BLaER1 (cell line): ENCODE measurements around the gene IL17REL.

Source experiments
- H3K27ac ChIP-seq: shearing (Covaris generic); formaldehyde crosslinking; 2 replicates; pipeline ENCODE4 v1.8.1; 2022
- H3K27me3 ChIP-seq: shearing (Covaris generic); formaldehyde crosslinking; 2 replicates; pipeline ENCODE4 v1.8.1; 2022
- H3K36me3 ChIP-seq: shearing (Covaris generic); formaldehyde crosslinking; 2 replicates; pipeline ENCODE4 v1.8.1; 2022
- H3K4me1 ChIP-seq: shearing (Covaris generic); formaldehyde crosslinking; 2 replicates; pipeline ENCODE4 v1.8.1; 2022
- H3K4me2 ChIP-seq: shearing (Covaris generic); formaldehyde crosslinking; 2 replicates; pipeline ENCODE4 v1.8.1; 2022
- H3K4me3 ChIP-seq: shearing (Covaris generic); formaldehyde crosslinking; 2 replicates; pipeline ENCODE4 v1.8.1; 2022
- H3K9ac ChIP-seq: shearing (Covaris generic); formaldehyde crosslinking; 2 replicates; pipeline ENCODE4 v1.8.1; 2022
- H3K9me3 ChIP-seq: shearing (Covaris generic); formaldehyde crosslinking; 2 replicates; pipeline ENCODE4 v1.8.1; 2022
- H4K20me1 ChIP-seq: shearing (Covaris generic); formaldehyde crosslinking; 2 replicates; pipeline ENCODE4 v1.8.1; 2022
- Cebpa-rat ChIP-seq: shearing (Covaris generic); IDR thresholded peaks from 2 replicates; pipeline ENCODE4 v1.8.1; 2022

The IL17REL gene

DNA sequence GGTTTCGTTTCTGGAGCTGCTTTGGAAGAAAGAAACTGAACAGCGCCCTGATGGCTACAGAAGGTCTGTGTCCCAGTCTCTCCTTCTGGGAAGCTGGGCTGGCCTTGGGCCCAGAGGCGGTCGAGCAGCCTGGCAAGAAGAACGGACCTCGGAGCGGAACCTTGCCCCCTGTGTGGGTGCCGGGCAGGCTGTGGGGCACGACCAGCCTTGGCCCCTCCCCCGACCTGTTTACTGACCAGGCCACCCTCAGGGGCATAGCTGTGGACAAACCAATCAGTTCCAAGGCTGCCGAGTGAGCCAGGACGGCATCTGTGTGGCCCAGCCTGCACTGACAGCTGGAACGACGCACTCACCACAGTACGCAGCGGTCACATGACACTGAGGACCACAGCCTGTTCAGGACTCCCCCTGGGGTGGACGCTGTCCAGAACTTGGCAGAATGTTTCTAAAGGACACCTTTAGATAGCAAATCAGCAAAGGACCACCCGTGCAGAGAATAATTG is 44.8 kb downstream of the IL17REL start:
- TF ChIP-seq Cebpa-rat: no peak
- Histone ChIP-seq H3K36me3 (peaks cover 23% of the 10 kb centered on the region), H3K27me3 (peaks cover 21% of the 10 kb centered on the region), H3K4me3 (peak overlapping the region; percentile 31; the same call in 1 of the 2 replicates), H4K20me1 (peaks cover 89% of the 10 kb centered on the region), H3K4me2 (peak overlapping the region; percentile 100), H3K4me1 (peaks cover 81% of the 10 kb centered on the region), H3K27ac (peak overlapping the region; percentile 53; the same call in 1 of the 2 replicates), H3K9ac (no peak overlapping the region), H3K9me3 (no peaks in the 10 kb centered on the region)

DNA sequence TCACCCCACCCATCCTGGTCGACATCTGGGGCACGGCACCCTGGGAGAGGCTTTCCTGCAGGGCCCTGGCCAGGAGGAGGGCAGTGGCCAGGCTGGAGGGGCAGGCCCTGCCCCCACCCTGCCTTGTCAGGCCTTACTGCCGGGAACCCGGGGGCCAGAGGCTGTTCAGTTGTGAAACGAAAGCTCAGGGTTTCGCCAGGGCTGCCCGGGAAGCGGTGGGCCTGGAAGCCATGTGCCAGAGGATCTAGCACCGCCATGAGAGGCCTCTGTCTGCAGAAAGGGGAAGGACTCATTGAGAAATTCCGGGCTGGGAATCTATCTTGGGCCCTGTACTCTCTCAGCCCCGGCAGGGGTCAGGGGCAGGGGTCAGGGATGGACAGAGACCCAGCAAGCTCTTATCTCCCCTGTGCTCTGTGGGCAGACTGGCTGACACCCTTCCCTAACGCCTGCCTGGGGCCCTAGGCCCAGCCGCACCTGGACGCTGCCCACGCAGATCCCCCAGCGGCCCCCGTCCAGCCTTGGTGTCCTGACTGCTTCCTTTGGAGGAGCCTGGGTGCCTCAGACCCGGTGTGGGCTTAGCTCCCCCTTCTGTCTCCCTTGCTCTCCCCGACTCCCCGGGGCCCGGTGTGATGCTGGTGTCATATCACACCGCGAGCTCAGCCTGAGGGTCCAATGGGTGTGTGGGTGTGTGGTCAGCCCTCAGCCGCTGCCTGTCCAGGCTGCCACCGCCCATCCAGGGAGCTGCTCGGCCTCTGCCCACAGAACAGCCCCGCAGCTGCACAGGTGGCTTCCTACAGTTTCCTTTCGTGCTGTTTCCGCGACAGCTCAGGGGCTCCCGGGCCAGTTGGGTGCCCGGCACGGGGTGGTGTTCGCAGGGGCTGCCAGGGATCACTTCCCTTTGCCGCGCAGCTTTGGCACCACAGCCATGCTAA is 45.5 kb downstream of the IL17REL start:
- Histone ChIP-seq H3K4me2 (peak overlapping the region; percentile 100), H3K9me3 (no peaks in the 10 kb centered on the region), H3K4me3 (peak overlapping the region; percentile 31; the same call in 1 of the 2 replicates), H3K27me3 (peaks cover 14% of the 10 kb centered on the region), H3K9ac (peak overlapping the region; percentile 63; the same call in 1 of the 2 replicates), H3K4me1 (peaks cover 82% of the 10 kb centered on the region), H3K36me3 (peaks cover 28% of the 10 kb centered on the region), H4K20me1 (peaks cover 94% of the 10 kb centered on the region), H3K27ac (peak overlapping the region; percentile 53)
- no peak for TF ChIP-seq Cebpa-rat

GRCh38 chr22:49966041-49966773 is 46.4 kb downstream of the IL17REL start:
- TF ChIP-seq Cebpa-rat: no peak
- Histone ChIP-seq H3K9me3 (no peaks in the 10 kb centered on the region), H4K20me1 (peaks cover 94% of the 10 kb centered on the region), H3K27me3 (peaks cover 6% of the 10 kb centered on the region; the same call in 1 of the 2 replicates), H3K36me3 (peaks cover 34% of the 10 kb centered on the region), H3K9ac (0 out of 2 replicates have a peak overlapping the region, but pooled peaks have one; percentile 10), H3K4me3 (no peak overlapping the region), H3K4me2 (peak overlapping the region; percentile 100), H3K4me1 (peaks cover 74% of the 10 kb centered on the region), H3K27ac (peak overlapping the region; percentile 53; the same call in 1 of the 2 replicates)

- no peak for TF ChIP-seq Cebpa-rat
- Histone ChIP-seq H3K36me3 (peaks cover 34% of the 10 kb centered on the region), H3K4me2 (peak overlapping the region; percentile 100), H3K4me3 (peak overlapping the region; percentile 18; the same call in 1 of the 2 replicates), H3K27ac (0 out of 2 replicates have a peak overlapping the region, but pooled peaks have one; percentile 35), H3K9ac (peak overlapping the region; percentile 16; the same call in 1 of the 2 replicates), H3K4me1 (peaks cover 66% of the 10 kb centered on the region), H3K27me3 (no peaks in the 10 kb centered on the region; the same call in 1 of the 2 replicates), H3K9me3 (no peaks in the 10 kb centered on the region), H4K20me1 (peaks cover 97% of the 10 kb centered on the region)
These were observed 47.2 kb downstream of the IL17REL start for GRCh38 chr22:49965091-49966040.

DNA sequence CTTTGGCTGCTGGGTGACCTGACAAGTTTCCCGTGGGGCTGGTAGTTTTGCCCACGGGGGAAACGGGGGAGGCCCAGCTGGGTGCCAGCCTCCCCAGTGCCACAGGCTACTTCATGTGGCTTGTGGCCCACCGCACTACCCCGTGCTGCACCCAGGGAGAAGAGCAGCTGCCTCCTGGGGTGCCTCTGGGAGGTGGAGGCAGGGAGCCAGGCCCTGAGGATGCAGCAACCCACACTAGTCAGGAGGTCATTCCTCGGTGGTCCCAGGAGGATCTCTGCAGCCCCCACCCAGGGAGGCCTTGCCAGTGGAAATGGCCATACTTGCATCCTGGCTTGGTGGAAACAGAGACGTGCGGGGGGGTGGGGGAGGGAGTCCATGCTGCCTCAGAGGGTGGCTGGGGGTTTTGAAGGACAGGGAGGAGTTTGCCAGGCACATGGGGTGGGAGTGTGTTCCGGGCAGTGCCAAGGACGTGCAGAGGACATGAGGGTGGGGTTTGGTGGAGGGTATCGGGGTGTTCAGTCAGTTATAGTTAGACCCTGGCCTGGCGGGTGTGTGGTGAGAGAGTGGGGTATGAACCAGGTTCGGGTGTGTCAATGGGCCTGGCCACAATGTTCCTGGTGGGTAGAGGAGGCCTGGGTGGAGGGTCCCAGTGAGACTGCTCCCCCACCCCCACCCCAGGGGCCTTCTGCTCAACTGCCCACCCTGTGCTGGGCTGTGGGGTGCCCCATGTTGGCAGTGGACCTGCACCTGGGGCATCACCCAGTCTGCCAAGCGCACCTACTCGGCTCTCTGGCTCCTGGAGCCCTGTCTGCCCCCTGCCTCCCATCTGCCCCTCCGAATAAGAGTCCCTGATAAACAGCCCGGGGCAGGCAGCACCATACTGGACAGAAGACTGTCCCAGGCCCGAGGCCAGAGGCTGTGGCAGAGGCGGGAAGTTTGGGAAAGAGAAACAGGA is 48.2 kb downstream of the IL17REL start:
- H3K9ac ChIP-seq: peak overlapping the region; percentile 63; the same call in 1 of the 2 replicates
- H3K27ac ChIP-seq: no peak overlapping the region
- peak overlapping the region; percentile 100 for H3K4me2 ChIP-seq
- H4K20me1 ChIP-seq: peaks cover 88% of the 10 kb centered on the region
- peak overlapping the region; percentile 93; the same call in 1 of the 2 replicates for H3K4me3 ChIP-seq
- no peak for TF ChIP-seq Cebpa-rat
- peaks cover 34% of the 10 kb centered on the region for H3K36me3 ChIP-seq
- peaks cover 65% of the 10 kb centered on the region for H3K4me1 ChIP-seq
- no peaks in the 10 kb centered on the region for H3K27me3 ChIP-seq
- H3K9me3 ChIP-seq: no peaks in the 10 kb centered on the region

DNA sequence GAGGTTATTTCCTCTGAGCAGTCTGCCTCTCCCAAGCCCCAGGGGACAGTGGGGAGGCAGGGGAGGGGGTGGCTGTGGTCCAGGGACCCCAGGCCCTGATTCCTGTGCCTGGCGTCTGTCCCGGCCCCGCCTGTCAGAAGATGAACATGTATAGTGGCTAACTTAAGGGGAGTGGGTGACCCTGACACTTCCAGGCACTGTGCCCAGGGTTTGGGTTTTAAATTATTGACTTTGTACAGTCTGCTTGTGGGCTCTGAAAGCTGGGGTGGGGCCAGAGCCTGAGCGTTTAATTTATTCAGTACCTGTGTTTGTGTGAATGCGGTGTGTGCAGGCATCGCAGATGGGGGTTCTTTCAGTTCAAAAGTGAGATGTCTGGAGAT is 48.9 kb downstream of the IL17REL start:
- Histone ChIP-seq H3K36me3 (peaks cover 34% of the 10 kb centered on the region), H3K4me2 (peak overlapping the region; percentile 100), H3K9me3 (no peaks in the 10 kb centered on the region), H3K9ac (peak overlapping the region; percentile 63), H4K20me1 (peaks cover 80% of the 10 kb centered on the region), H3K27me3 (no peaks in the 10 kb centered on the region), H3K4me3 (peak overlapping the region; percentile 93), H3K4me1 (peaks cover 73% of the 10 kb centered on the region), H3K27ac (no peak overlapping the region)
- TF ChIP-seq Cebpa-rat: no peak

GRCh38 chr22:49962751-49963646 is 49.6 kb downstream of the IL17REL start:
- H3K4me1 ChIP-seq: peaks cover 77% of the 10 kb centered on the region
- H3K27ac ChIP-seq: no peak overlapping the region
- no peak for TF ChIP-seq Cebpa-rat
- H3K4me2 ChIP-seq: peak overlapping the region; percentile 100
- peaks cover 74% of the 10 kb centered on the region for H4K20me1 ChIP-seq
- no peaks in the 10 kb centered on the region for H3K27me3 ChIP-seq
- H3K9me3 ChIP-seq: no peaks in the 10 kb centered on the region
- H3K9ac ChIP-seq: peak overlapping the region; percentile 63
- H3K36me3 ChIP-seq: peaks cover 34% of the 10 kb centered on the region
- H3K4me3 ChIP-seq: peak overlapping the region; percentile 93
